ENCODE data around the gene SIRPG.
"Not testable (repeated sequence)": the region's sequence is repeated elsewhere in the genome, so short reads cannot be mapped to it uniquely, and the experiment has no call there.

DNA sequence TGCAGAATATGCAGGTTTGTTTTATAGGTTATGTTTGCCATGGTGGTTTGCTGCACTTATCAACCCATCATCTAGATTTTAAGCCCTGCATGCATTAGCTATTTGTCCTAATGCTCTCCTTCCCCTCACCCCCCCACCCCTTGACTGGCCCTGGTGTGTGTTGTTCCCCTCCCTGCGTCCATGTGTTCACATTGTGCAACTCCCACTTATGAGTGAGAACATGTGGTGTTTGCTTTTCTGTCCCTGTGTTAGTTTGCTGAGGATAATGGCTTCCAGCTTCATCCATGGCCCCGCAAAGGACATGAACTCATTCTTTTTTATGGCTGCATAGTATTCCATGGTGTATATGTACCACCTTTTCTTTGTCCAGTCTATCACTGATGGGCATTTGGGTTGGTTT lies 18.9 kb downstream of the SIRPG start:
- TF ChIP-seq EZH2 (IDR thresholded peaks at IDR 0.05; ENCODE audit: borderline replicate concordance, control insufficient read depth, low read depth, low read length); POLR2A (IDR thresholded peaks at IDR 0.05; ENCODE audit: low read depth, low read length); HDAC2 (IDR thresholded peaks at IDR 0.05); NFYB (IDR thresholded peaks at IDR 0.05; ENCODE audit: insufficient read depth, low read depth, low read length); TAF1 (IDR thresholded peaks at IDR 0.05; ENCODE audit: borderline replicate concordance, low read depth, low read length): not testable (repeated sequence)
- TF ChIP-seq, protein P1, sequence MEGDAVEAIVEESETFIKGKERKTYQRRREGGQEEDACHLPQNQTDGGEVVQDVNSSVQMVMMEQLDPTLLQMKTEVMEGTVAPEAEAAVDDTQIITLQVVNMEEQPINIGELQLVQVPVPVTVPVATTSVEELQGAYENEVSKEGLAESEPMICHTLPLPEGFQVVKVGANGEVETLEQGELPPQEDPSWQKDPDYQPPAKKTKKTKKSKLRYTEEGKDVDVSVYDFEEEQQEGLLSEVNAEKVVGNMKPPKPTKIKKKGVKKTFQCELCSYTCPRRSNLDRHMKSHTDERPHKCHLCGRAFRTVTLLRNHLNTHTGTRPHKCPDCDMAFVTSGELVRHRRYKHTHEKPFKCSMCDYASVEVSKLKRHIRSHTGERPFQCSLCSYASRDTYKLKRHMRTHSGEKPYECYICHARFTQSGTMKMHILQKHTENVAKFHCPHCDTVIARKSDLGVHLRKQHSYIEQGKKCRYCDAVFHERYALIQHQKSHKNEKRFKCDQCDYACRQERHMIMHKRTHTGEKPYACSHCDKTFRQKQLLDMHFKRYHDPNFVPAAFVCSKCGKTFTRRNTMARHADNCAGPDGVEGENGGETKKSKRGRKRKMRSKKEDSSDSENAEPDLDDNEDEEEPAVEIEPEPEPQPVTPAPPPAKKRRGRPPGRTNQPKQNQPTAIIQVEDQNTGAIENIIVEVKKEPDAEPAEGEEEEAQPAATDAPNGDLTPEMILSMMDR (IDR thresholded peaks at IDR 0.05 in 2 of 3, conservative IDR thresholded peaks at IDR 0.05 in 1 of 3; ENCODE audit: control insufficient read depth in 2 of 3, extremely low read depth in 1 of 3, insufficient read depth in 1 of 3, low read depth in 3 of 3, low read length in 3 of 3), result not testable (repeated sequence)
- TF ChIP-seq, protein P2, sequence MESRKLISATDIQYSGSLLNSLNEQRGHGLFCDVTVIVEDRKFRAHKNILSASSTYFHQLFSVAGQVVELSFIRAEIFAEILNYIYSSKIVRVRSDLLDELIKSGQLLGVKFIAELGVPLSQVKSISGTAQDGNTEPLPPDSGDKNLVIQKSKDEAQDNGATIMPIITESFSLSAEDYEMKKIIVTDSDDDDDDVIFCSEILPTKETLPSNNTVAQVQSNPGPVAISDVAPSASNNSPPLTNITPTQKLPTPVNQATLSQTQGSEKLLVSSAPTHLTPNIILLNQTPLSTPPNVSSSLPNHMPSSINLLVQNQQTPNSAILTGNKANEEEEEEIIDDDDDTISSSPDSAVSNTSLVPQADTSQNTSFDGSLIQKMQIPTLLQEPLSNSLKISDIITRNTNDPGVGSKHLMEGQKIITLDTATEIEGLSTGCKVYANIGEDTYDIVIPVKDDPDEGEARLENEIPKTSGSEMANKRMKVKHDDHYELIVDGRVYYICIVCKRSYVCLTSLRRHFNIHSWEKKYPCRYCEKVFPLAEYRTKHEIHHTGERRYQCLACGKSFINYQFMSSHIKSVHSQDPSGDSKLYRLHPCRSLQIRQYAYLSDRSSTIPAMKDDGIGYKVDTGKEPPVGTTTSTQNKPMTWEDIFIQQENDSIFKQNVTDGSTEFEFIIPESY (IDR thresholded peaks at IDR 0.05), result not testable (repeated sequence)

All from GM12878 (cell line).